ENCODE data around the gene PARVB. TPM values are rescaled to one million over a fixed set of nuclear protein-coding genes. Genes with fewer than 3 reads are reported as not detected.
"Not testable (repeated sequence)": the region's sequence is repeated elsewhere in the genome, so short reads cannot be mapped to it uniquely, and the experiment has no call there.

PARVB gene
- total RNA-seq, 2 donors from 2014 or later: 7.3 to 9.2 TPM

- Histone ChIP-seq H3K27me3 (no peaks in the 10 kb centered on the region), H3K36me3 (replicated peaks in 1 of 2; ENCODE audit: insufficient read depth in 1 of 2, low read depth in 2 of 2) (no peaks in the 10 kb centered on the region), H3K9me3 (no peaks in the 10 kb centered on the region), H3K4me3 (no peak overlapping the region), H3K27ac (no peak overlapping the region), H3K4me1 (no peaks in the 10 kb centered on the region)
- 76 to 84% methylated on average over 14 of the region's 14 CpGs for WGBS, 2 donors
- no peak for ATAC-seq
- DNase-seq: no peak
- intact Hi-C loops (cut with DNase I): no loop called here
- no peak for TF ChIP-seq CTCF (IDR thresholded peaks at IDR 0.05)
- TF ChIP-seq POLR2A (IDR thresholded peaks at IDR 0.05): no peak
Measured at GRCh38 chr22:44108806-44109385, 84.8 kb downstream of the PARVB start.

GRCh38 chr22:44109416-44109815 lies 85.3 kb downstream of the PARVB start:
- no peaks in the 10 kb centered on the region for H3K27me3 ChIP-seq
- H3K27ac ChIP-seq: no peak overlapping the region
- TF ChIP-seq POLR2A (IDR thresholded peaks at IDR 0.05) (no peak), CTCF (IDR thresholded peaks at IDR 0.05) (no peak)
- WGBS, 2 donors: 87 to 89% methylated on average over 4 of the region's 4 CpGs
- no peak overlapping the region for H3K4me3 ChIP-seq
- H3K4me1 ChIP-seq: no peaks in the 10 kb centered on the region
- no peaks in the 10 kb centered on the region for H3K36me3 ChIP-seq (replicated peaks in 1 of 2; ENCODE audit: insufficient read depth in 1 of 2, low read depth in 2 of 2)
- intact Hi-C loops (cut with DNase I): no loop called here
- no peak for ATAC-seq
- H3K9me3 ChIP-seq: no peaks in the 10 kb centered on the region
- no peak for DNase-seq

GRCh38 chr22:44110656-44111055 lies 86.6 kb downstream of the PARVB start:
- intact Hi-C loops (cut with DNase I); H3K4me1 ChIP-seq; H3K36me3 ChIP-seq (replicated peaks in 1 of 2; ENCODE audit: insufficient read depth in 1 of 2, low read depth in 2 of 2); H3K4me3 ChIP-seq; H3K27me3 ChIP-seq; H3K27ac ChIP-seq; DNase-seq; ATAC-seq; H3K9me3 ChIP-seq: not testable (repeated sequence)
- WGBS, 2 donors: 93 to 94% methylated on average over 6 of the region's 6 CpGs

- no peaks in the 10 kb centered on the region for H3K36me3 ChIP-seq (replicated peaks in 1 of 2; ENCODE audit: insufficient read depth in 1 of 2, low read depth in 2 of 2)
- no peaks in the 10 kb centered on the region for H3K4me1 ChIP-seq
- ATAC-seq: no peak
- no peak overlapping the region for H3K4me3 ChIP-seq
- DNase-seq: no peak
- no peaks in the 10 kb centered on the region for H3K9me3 ChIP-seq
- H3K27ac ChIP-seq: no peak overlapping the region
- TF ChIP-seq POLR2A (IDR thresholded peaks at IDR 0.05) (no peak), CTCF (IDR thresholded peaks at IDR 0.05) (no peak)
- no peaks in the 10 kb centered on the region for H3K27me3 ChIP-seq
- intact Hi-C loops (cut with DNase I): no loop called here
- 75 to 78% methylated on average over 9 of the region's 9 CpGs for WGBS, 2 donors
Measured at GRCh38 chr22:44111562-44112155, 87.6 kb downstream of the PARVB start.

GRCh38 chr22:44112191-44112590 lies 88.1 kb downstream of the PARVB start:
- H3K27me3 ChIP-seq: no peaks in the 10 kb centered on the region
- H3K4me1 ChIP-seq: no peaks in the 10 kb centered on the region
- no peaks in the 10 kb centered on the region for H3K9me3 ChIP-seq
- ATAC-seq: no peak
- H3K27ac ChIP-seq: no peak overlapping the region
- DNase-seq: no peak
- H3K4me3 ChIP-seq: no peak overlapping the region
- H3K36me3 ChIP-seq (replicated peaks in 1 of 2; ENCODE audit: insufficient read depth in 1 of 2, low read depth in 2 of 2): no peaks in the 10 kb centered on the region
- 86 to 90% methylated on average over 11 of the region's 11 CpGs for WGBS, 2 donors
- intact Hi-C loops (cut with DNase I): no loop called here
- TF ChIP-seq POLR2A (IDR thresholded peaks at IDR 0.05): no peak
- no peak for TF ChIP-seq CTCF (IDR thresholded peaks at IDR 0.05)

Data from body of pancreas (tissue), 4 donors.